Activated T-helper 17 cell treated with anti-CD3 and anti-CD28 coated beads, Interleukin-2, amount 50 U/mL, for 72 hours (primary cell): ENCODE measurements around the gene CHD5. TPM values are rescaled to one million over a fixed set of nuclear protein-coding genes. Genes with fewer than 3 reads are reported as not detected.

ENCODE experiments used
- ATAC-seq: fragments of 150-1000 bp; cut with Tn5 transposase; replicated peaks from 2 replicates; pipeline ENCODE4 v1.10.0; 2021; ENCODE audit warnings: mild to moderate bottlenecking, moderate library complexity
- H3K27ac Mint-ChIP-seq: one replicate; pipeline ENCODE4 v1.8.0; 2022; ENCODE audit warnings: mixed read lengths
- H3K27me3 Mint-ChIP-seq: one replicate; pipeline ENCODE4 v1.8.0; 2022; ENCODE audit warnings: mixed read lengths
- H3K36me3 Mint-ChIP-seq: one replicate; pipeline ENCODE4 v1.8.0; 2022; ENCODE audit warnings: low read depth, mild to moderate bottlenecking, mixed read lengths
- H3K4me1 Mint-ChIP-seq: one replicate; pipeline ENCODE4 v1.8.0; 2022; ENCODE audit warnings: mixed read lengths
- H3K4me3 Mint-ChIP-seq: one replicate; pipeline ENCODE4 v1.8.0; 2022; ENCODE audit warnings: mild to moderate bottlenecking, mixed read lengths
- H3K9me3 Mint-ChIP-seq: one replicate; pipeline ENCODE4 v1.8.0; 2022; ENCODE audit warnings: mixed read lengths
- total RNA-seq, 2 donors: library from RNA; stranded (reverse); gene quantifications; one replicate each; pipeline ENCODE4 v1.2.3, GENCODE V29; 2022

CHD5 gene
- total RNA-seq, 2 donors from 2014 or later: 0.43 to 1.2 TPM

GRCh38 chr1:6144175-6144574, 35.9 kb downstream of the CHD5 start:
- ATAC-seq: no peak
- Mint-ChIP-seq H3K27me3 (peaks cover 10% of the 10 kb centered on the region), H3K9me3 (no peaks in the 10 kb centered on the region), H3K27ac (no peak overlapping the region), H3K4me3 (no peak overlapping the region), H3K36me3 (no peaks in the 10 kb centered on the region), H3K4me1 (no peaks in the 10 kb centered on the region)

- no peak for ATAC-seq
- Mint-ChIP-seq H3K27me3 (peaks cover 9% of the 10 kb centered on the region), H3K27ac (no peak overlapping the region), H3K4me3 (no peak overlapping the region), H3K4me1 (no peaks in the 10 kb centered on the region), H3K36me3 (no peaks in the 10 kb centered on the region), H3K9me3 (no peaks in the 10 kb centered on the region)
These were observed 36.7 kb downstream of the CHD5 start for GRCh38 chr1:6143395-6143794.

- ATAC-seq: no peak
- H3K9me3 Mint-ChIP-seq: no peaks in the 10 kb centered on the region
- H3K4me1 Mint-ChIP-seq: no peaks in the 10 kb centered on the region
- peaks cover 3% of the 10 kb centered on the region for H3K27me3 Mint-ChIP-seq
- H3K4me3 Mint-ChIP-seq: no peak overlapping the region
- no peak overlapping the region for H3K27ac Mint-ChIP-seq
- H3K36me3 Mint-ChIP-seq: no peaks in the 10 kb centered on the region
These were observed 37.4 kb downstream of the CHD5 start for GRCh38 chr1:6142734-6143133.

GRCh38 chr1:6142036-6142621, 38.0 kb downstream of the CHD5 start:
- Mint-ChIP-seq H3K9me3 (no peaks in the 10 kb centered on the region), H3K36me3 (no peaks in the 10 kb centered on the region), H3K27me3 (peaks cover 3% of the 10 kb centered on the region), H3K4me1 (no peaks in the 10 kb centered on the region), H3K4me3 (no peak overlapping the region), H3K27ac (no peak overlapping the region)
- ATAC-seq: no peak

GRCh38 chr1:6141592-6141991, 38.5 kb downstream of the CHD5 start:
- H3K9me3 Mint-ChIP-seq: no peaks in the 10 kb centered on the region
- no peaks in the 10 kb centered on the region for H3K4me1 Mint-ChIP-seq
- no peaks in the 10 kb centered on the region for H3K36me3 Mint-ChIP-seq
- peaks cover 3% of the 10 kb centered on the region for H3K27me3 Mint-ChIP-seq
- ATAC-seq: peak; percentile 82
- H3K4me3 Mint-ChIP-seq: no peak overlapping the region
- H3K27ac Mint-ChIP-seq: no peak overlapping the region

GRCh38 chr1:6140413-6140812, 39.7 kb downstream of the CHD5 start:
- Mint-ChIP-seq H3K4me1 (no peaks in the 10 kb centered on the region), H3K27me3 (no peaks in the 10 kb centered on the region), H3K36me3 (no peaks in the 10 kb centered on the region), H3K27ac (no peak overlapping the region), H3K9me3 (no peaks in the 10 kb centered on the region), H3K4me3 (no peak overlapping the region)
- ATAC-seq: no peak

- Mint-ChIP-seq H3K36me3 (no peaks in the 10 kb centered on the region), H3K9me3 (peaks cover 1% of the 10 kb centered on the region), H3K4me3 (no peak overlapping the region), H3K27ac (no peak overlapping the region), H3K4me1 (no peaks in the 10 kb centered on the region), H3K27me3 (no peaks in the 10 kb centered on the region)
- ATAC-seq: no peak
These were observed 42.4 kb downstream of the CHD5 start for GRCh38 chr1:6137758-6138157.

- Mint-ChIP-seq H3K4me3 (no peak overlapping the region), H3K36me3 (no peaks in the 10 kb centered on the region), H3K27me3 (peaks cover 3% of the 10 kb centered on the region), H3K27ac (no peak overlapping the region), H3K9me3 (peaks cover 10% of the 10 kb centered on the region), H3K4me1 (no peaks in the 10 kb centered on the region)
- no peak for ATAC-seq
These were observed 43.5 kb downstream of the CHD5 start for GRCh38 chr1:6136516-6137220.

GRCh38 chr1:6134741-6135510, 45.2 kb downstream of the CHD5 start:
- Mint-ChIP-seq H3K27ac (no peak overlapping the region), H3K9me3 (peaks cover 10% of the 10 kb centered on the region), H3K36me3 (no peaks in the 10 kb centered on the region), H3K4me3 (no peak overlapping the region), H3K27me3 (peaks cover 3% of the 10 kb centered on the region), H3K4me1 (no peaks in the 10 kb centered on the region)
- no peak for ATAC-seq

- Mint-ChIP-seq H3K4me3 (no peak overlapping the region), H3K36me3 (no peaks in the 10 kb centered on the region), H3K9me3 (peaks cover 10% of the 10 kb centered on the region), H3K4me1 (no peaks in the 10 kb centered on the region), H3K27me3 (peaks cover 3% of the 10 kb centered on the region), H3K27ac (no peak overlapping the region)
- no peak for ATAC-seq
These were observed 45.9 kb downstream of the CHD5 start for GRCh38 chr1:6134206-6134605.

- Mint-ChIP-seq H3K36me3 (no peaks in the 10 kb centered on the region), H3K27me3 (peaks cover 3% of the 10 kb centered on the region), H3K4me3 (no peak overlapping the region), H3K27ac (no peak overlapping the region), H3K9me3 (peaks cover 10% of the 10 kb centered on the region), H3K4me1 (no peaks in the 10 kb centered on the region)
- no peak for ATAC-seq
These were observed 46.8 kb downstream of the CHD5 start for GRCh38 chr1:6133146-6133895.

- Mint-ChIP-seq H3K4me3 (no peak overlapping the region), H3K27ac (no peak overlapping the region), H3K4me1 (no peaks in the 10 kb centered on the region), H3K36me3 (no peaks in the 10 kb centered on the region), H3K27me3 (peaks cover 3% of the 10 kb centered on the region), H3K9me3 (peaks cover 10% of the 10 kb centered on the region)
- no peak for ATAC-seq
These were observed 48.6 kb downstream of the CHD5 start for GRCh38 chr1:6131561-6131960.

GRCh38 chr1:6130596-6130995, 49.5 kb downstream of the CHD5 start:
- Mint-ChIP-seq H3K9me3 (peaks cover 10% of the 10 kb centered on the region), H3K36me3 (no peaks in the 10 kb centered on the region), H3K27ac (no peak overlapping the region), H3K27me3 (peaks cover 3% of the 10 kb centered on the region), H3K4me3 (no peak overlapping the region), H3K4me1 (no peaks in the 10 kb centered on the region)
- ATAC-seq: no peak

- no peak for ATAC-seq
- no peak overlapping the region for H3K27ac Mint-ChIP-seq
These were observed 50.1 kb downstream of the CHD5 start for GRCh38 chr1:6130036-6130435.

More at GRCh38 chr1:6130036-6130435, 50.1 kb downstream of the CHD5 start:
- H3K27me3 Mint-ChIP-seq: peaks cover 3% of the 10 kb centered on the region
- H3K4me3 Mint-ChIP-seq: no peak overlapping the region
- peaks cover 10% of the 10 kb centered on the region for H3K9me3 Mint-ChIP-seq
- no peaks in the 10 kb centered on the region for H3K36me3 Mint-ChIP-seq
- no peaks in the 10 kb centered on the region for H3K4me1 Mint-ChIP-seq
